ENCODE measurements around the gene RGCC.

Gene RGCC

GRCh38 chr13:41516760-41517159, 59.4 kb downstream of the RGCC start:
- no peak for TF ChIP-seq CTCF (IDR thresholded peaks at IDR 0.05; ENCODE audit: low read depth, low read length)
- H3K4me3 ChIP-seq (ENCODE audit: low read depth, low read length) = no peak overlapping the region
- no peak for DNase-seq (ENCODE audit: low read depth, low spot score)
- in situ Hi-C loops (cut with HindIII; ENCODE audit: low sequenced_read_pairs) = no loop called here

- in situ Hi-C loops (cut with HindIII; ENCODE audit: low sequenced_read_pairs) = no loop called here
- TF ChIP-seq CTCF (IDR thresholded peaks at IDR 0.05; ENCODE audit: low read depth, low read length) = no peak
Measured at GRCh38 chr13:41520016-41520659, 62.8 kb downstream of the RGCC start.

More at GRCh38 chr13:41520016-41520659, 62.8 kb downstream of the RGCC start:
- DNase-seq (ENCODE audit: low read depth, low spot score) = no peak
- no peak overlapping the region for H3K4me3 ChIP-seq (ENCODE audit: low read depth, low read length)
